Measurements from ENCODE around the gene DAAM2.

The DAAM2 gene

GRCh38 chr6:39891976-39892375 lies 99.8 kb downstream of the DAAM2 start:
- no peaks in the 10 kb centered on the region for H3K36me3 ChIP-seq
- no peak overlapping the region for H3K4me2 ChIP-seq
- H3K27ac ChIP-seq: no peak overlapping the region
- H3K4me1 ChIP-seq: peaks cover 6 to 9% (median 8%) of the 10 kb centered on the region in 10 experiments; a peak in 16 of 20 replicates
- TF ChIP-seq Cebpa-rat (IDR thresholded peaks at IDR 0.05): no peak
- H3K9me3 ChIP-seq (replicated peaks in 1 of 11): no peaks in the 10 kb centered on the region
- H3K9ac ChIP-seq: no peak overlapping the region
- H3K27me3 ChIP-seq: no peaks in the 10 kb centered on the region
- H3K4me3 ChIP-seq: no peak overlapping the region
- no peaks in the 10 kb centered on the region for H4K20me1 ChIP-seq

GRCh38 chr6:39892490-39893129 lies 100.4 kb downstream of the DAAM2 start:
- no peak for TF ChIP-seq Cebpa-rat (IDR thresholded peaks at IDR 0.05)

DNA sequence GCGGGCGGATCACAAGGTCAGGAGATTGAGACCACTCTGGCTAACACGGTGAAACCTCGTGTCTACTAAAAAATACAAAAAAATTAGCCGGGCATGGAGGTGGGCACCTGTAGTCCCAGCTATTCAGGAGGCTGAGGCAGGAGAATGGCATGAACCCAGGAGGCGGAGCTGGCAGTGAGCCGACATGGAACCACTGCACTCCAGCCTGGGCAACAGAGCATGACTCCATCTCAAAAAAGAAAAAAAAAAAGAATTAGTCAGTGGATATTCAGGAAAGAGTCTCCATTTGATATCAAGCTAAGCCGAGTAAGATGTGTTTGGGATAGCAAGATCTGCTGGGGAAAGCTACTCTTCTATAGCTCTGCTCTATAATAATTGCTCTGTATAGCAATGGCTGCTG lies 101.1 kb downstream of the DAAM2 start:
- Histone ChIP-seq H3K27me3 (no peaks in the 10 kb centered on the region), H3K27ac (no peak overlapping the region), H3K4me3 (no peak overlapping the region), H3K9me3 (replicated peaks in 1 of 11) (no peaks in the 10 kb centered on the region), H3K4me1 (no peaks in the 10 kb centered on the region), H4K20me1 (no peaks in the 10 kb centered on the region), H3K36me3 (no peaks in the 10 kb centered on the region), H3K9ac (no peak overlapping the region), H3K4me2 (no peak overlapping the region)
- TF ChIP-seq Cebpa-rat (IDR thresholded peaks at IDR 0.05): no peak

More at GRCh38 chr6:39892490-39893129, 100.4 kb downstream of the DAAM2 start:
- Histone ChIP-seq H3K4me2 (no peak overlapping the region), H3K27ac (no peak overlapping the region), H3K4me3 (no peak overlapping the region), H3K9me3 (replicated peaks in 1 of 11) (no peaks in the 10 kb centered on the region), H4K20me1 (no peaks in the 10 kb centered on the region), H3K27me3 (no peaks in the 10 kb centered on the region), H3K4me1 (peaks cover 3 to 5% (median 4%) of the 10 kb centered on the region in 10 experiments; a peak in 15 of 20 replicates), H3K9ac (no peak overlapping the region), H3K36me3 (no peaks in the 10 kb centered on the region)

GRCh38 chr6:39896701-39897100 lies 104.5 kb downstream of the DAAM2 start:
- Histone ChIP-seq H3K4me2 (no peak overlapping the region), H3K27ac (no peak overlapping the region), H3K4me1 (no peaks in the 10 kb centered on the region), H3K27me3 (no peaks in the 10 kb centered on the region), H3K4me3 (no peak overlapping the region), H3K9ac (no peak overlapping the region), H4K20me1 (no peaks in the 10 kb centered on the region), H3K9me3 (replicated peaks in 1 of 11) (no peaks in the 10 kb centered on the region), H3K36me3 (no peaks in the 10 kb centered on the region)
- TF ChIP-seq Cebpa-rat (IDR thresholded peaks at IDR 0.05): no peak

DNA sequence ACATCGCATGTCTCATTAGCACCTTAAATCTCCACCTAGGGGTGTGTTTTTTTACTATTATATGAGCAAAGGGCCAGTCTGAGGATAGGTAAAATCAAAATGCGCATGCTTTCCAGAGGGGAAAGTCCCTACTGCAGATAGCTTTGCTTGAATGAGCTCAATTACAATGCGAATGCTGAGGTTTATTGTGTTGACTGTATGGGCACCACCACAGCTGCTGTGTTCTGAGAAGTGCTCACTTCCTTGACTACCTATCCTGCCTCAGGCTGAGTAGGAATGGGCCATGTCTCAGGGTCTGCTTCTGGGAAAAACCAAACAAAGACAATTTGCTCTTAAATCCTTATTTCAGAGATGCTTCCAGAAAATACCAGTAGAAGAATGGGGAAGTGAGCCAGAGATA lies 105.5 kb downstream of the DAAM2 start:
- no peak overlapping the region for H3K9ac ChIP-seq
- no peak overlapping the region for H3K4me3 ChIP-seq
- no peak for TF ChIP-seq Cebpa-rat (IDR thresholded peaks at IDR 0.05)
- H3K36me3 ChIP-seq: no peaks in the 10 kb centered on the region
- no peaks in the 10 kb centered on the region for H4K20me1 ChIP-seq
- no peaks in the 10 kb centered on the region for H3K27me3 ChIP-seq
- no peak overlapping the region for H3K4me2 ChIP-seq
- no peak overlapping the region for H3K27ac ChIP-seq
- no peaks in the 10 kb centered on the region for H3K4me1 ChIP-seq
- H3K9me3 ChIP-seq (replicated peaks in 1 of 11): no peaks in the 10 kb centered on the region

GRCh38 chr6:39898625-39899024 lies 106.4 kb downstream of the DAAM2 start:
- H3K4me2 ChIP-seq: no peak overlapping the region
- H3K9ac ChIP-seq: no peak overlapping the region
- TF ChIP-seq Cebpa-rat (IDR thresholded peaks at IDR 0.05): no peak
- no peaks in the 10 kb centered on the region for H3K9me3 ChIP-seq (replicated peaks in 1 of 11)
- no peaks in the 10 kb centered on the region for H4K20me1 ChIP-seq
- H3K27me3 ChIP-seq: no peaks in the 10 kb centered on the region
- no peak overlapping the region for H3K4me3 ChIP-seq
- H3K4me1 ChIP-seq: no peaks in the 10 kb centered on the region
- H3K27ac ChIP-seq: no peak overlapping the region
- H3K36me3 ChIP-seq: no peaks in the 10 kb centered on the region

DNA sequence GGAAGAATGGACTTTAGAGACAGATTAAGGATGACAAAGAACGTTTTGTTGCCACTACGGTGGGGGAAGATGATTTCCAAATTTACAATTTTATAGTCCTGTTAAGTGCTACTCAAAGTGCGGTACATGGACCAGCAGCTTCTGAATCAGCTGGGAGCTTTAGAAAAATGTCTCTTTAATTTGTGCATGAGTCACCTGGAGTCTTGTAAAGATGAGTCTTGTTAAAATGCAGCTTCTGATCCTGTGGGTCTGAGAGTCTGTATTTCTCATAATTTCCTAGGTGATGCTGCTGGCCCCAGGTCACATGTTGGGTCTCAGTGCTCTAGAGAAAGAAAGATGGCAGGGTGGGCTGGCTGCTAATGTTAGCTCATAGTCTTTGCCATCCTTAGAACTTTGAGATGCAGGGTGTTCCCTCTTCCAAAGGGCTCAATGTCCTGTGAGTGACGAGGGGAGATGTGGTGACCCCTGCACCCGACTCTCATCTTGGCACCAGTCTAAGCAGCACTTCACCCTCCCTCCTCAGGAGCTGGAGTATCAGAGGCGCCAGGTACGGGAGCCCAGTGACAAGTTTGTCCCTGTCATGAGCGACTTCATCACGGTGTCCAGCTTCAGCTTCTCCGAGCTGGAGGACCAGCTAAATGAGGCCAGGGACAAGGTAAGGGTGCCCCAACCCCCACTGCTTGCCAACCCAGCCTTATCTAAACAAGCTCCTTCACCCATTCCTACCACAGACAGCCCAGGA lies 107.5 kb downstream of the DAAM2 start:
- no peaks in the 10 kb centered on the region for H3K4me1 ChIP-seq
- no peak overlapping the region for H3K9ac ChIP-seq
- H3K27me3 ChIP-seq: no peaks in the 10 kb centered on the region
- no peak overlapping the region for H3K27ac ChIP-seq
- no peaks in the 10 kb centered on the region for H3K36me3 ChIP-seq
- H3K4me2 ChIP-seq: no peak overlapping the region
- no peak overlapping the region for H3K4me3 ChIP-seq
- H3K9me3 ChIP-seq (replicated peaks in 1 of 11): no peaks in the 10 kb centered on the region
- no peak for TF ChIP-seq Cebpa-rat (IDR thresholded peaks at IDR 0.05)
- no peaks in the 10 kb centered on the region for H4K20me1 ChIP-seq

GRCh38 chr6:39901116-39901655 lies 109.0 kb downstream of the DAAM2 start:
- Histone ChIP-seq H3K9me3 (replicated peaks in 1 of 11) (no peaks in the 10 kb centered on the region), H3K27me3 (no peaks in the 10 kb centered on the region), H3K4me2 (no peak overlapping the region), H4K20me1 (no peaks in the 10 kb centered on the region), H3K36me3 (no peaks in the 10 kb centered on the region), H3K27ac (no peak overlapping the region), H3K4me1 (no peaks in the 10 kb centered on the region), H3K9ac (no peak overlapping the region), H3K4me3 (no peak overlapping the region)
- no peak for TF ChIP-seq Cebpa-rat (IDR thresholded peaks at IDR 0.05)

- no peaks in the 10 kb centered on the region for H3K4me1 ChIP-seq
- no peaks in the 10 kb centered on the region for H3K9me3 ChIP-seq (replicated peaks in 1 of 11)
- no peak overlapping the region for H3K27ac ChIP-seq
- H3K4me3 ChIP-seq: no peak overlapping the region
- no peak overlapping the region for H3K4me2 ChIP-seq
- H4K20me1 ChIP-seq: no peaks in the 10 kb centered on the region
- H3K9ac ChIP-seq: no peak overlapping the region
- no peaks in the 10 kb centered on the region for H3K36me3 ChIP-seq
- TF ChIP-seq Cebpa-rat (IDR thresholded peaks at IDR 0.05): no peak
- no peaks in the 10 kb centered on the region for H3K27me3 ChIP-seq
These were observed 109.5 kb downstream of the DAAM2 start for GRCh38 chr6:39901670-39902069.

GRCh38 chr6:39902136-39902535 lies 110.0 kb downstream of the DAAM2 start:
- Histone ChIP-seq H3K36me3 (no peaks in the 10 kb centered on the region), H3K4me2 (no peak overlapping the region), H3K9me3 (replicated peaks in 1 of 11) (no peaks in the 10 kb centered on the region), H3K27ac (no peak overlapping the region), H3K27me3 (no peaks in the 10 kb centered on the region), H3K9ac (no peak overlapping the region), H4K20me1 (no peaks in the 10 kb centered on the region), H3K4me3 (no peak overlapping the region), H3K4me1 (no peaks in the 10 kb centered on the region)
- TF ChIP-seq Cebpa-rat (IDR thresholded peaks at IDR 0.05): no peak

All from BLaER1 treated with 17β-estradiol and CSF1 and Interleukin-3, amounts not matched to agents 10 nM and 100 nM (cell line).